Esophagus muscularis mucosa (tissue), 4 donors: Measurements from ENCODE around the gene PLSCR2. TPM values are rescaled to one million over a fixed set of nuclear protein-coding genes. Genes with fewer than 3 reads are reported as not detected.
"Not testable (repeated sequence)": the region's sequence is repeated elsewhere in the genome, so short reads cannot be mapped to it uniquely, and the experiment has no call there.

Experiments
- DNase-seq: peaks from one replicate; pipeline ENCODE4 v3.0.0-alpha.2; 2017; ENCODE audit errors: extremely low spot score
- H3K27ac ChIP-seq, 4 donors: fragments of 200-600 bp; sonication (generic); replicated peaks in 1 of 4; 1 replicate in 3 of 4; 2 replicates in 1 of 4; pipeline ENCODE4 v1.5.1; 2016 to 2019; ENCODE audit warnings: mild to moderate bottlenecking in 1 of 4
- H3K27me3 ChIP-seq, 4 donors: fragments of 200-600 bp; sonication (generic); one replicate each; pipeline versions ENCODE4 v1.5.1 to v1.6.0; 2016 to 2019
- H3K36me3 ChIP-seq, 4 donors: fragments of 200-600 bp; sonication (generic); one replicate each; pipeline ENCODE4 v1.5.1; 2016 to 2019
- H3K4me1 ChIP-seq, 4 donors: fragments of 200-600 bp; sonication (generic); one replicate each; pipeline ENCODE4 v1.5.1; 2016 to 2019
- H3K4me3 ChIP-seq, 4 donors: fragments of 200-600 bp; sonication (generic); 1 replicate in 2 of 4; 2 replicates in 2 of 4; pipeline ENCODE4 v1.5.1; 2016 to 2019; ENCODE audit warnings: mild to moderate bottlenecking in 4 of 4, moderate library complexity in 1 of 4
- H3K9me3 ChIP-seq, 4 donors: fragments of 200-600 bp; sonication (generic); 1 replicate in 3 of 4; 2 replicates in 1 of 4; pipeline ENCODE4 v1.5.1; 2016 to 2019
- CTCF ChIP-seq, 3 experiments: fragments of 200-600 bp in 2 of 3; fragments of 450-650 bp in 1 of 3; sonication (generic) in 2 of 3; IDR thresholded peaks; one replicate each; pipeline ENCODE4 v1.5.1; 2017 to 2019; ENCODE audit warnings: antibody characterized with exemption in 3 of 3, mild to moderate bottlenecking in 2 of 3, moderate library complexity in 1 of 3
- EP300 ChIP-seq: sonication (generic); formaldehyde crosslinking; IDR thresholded peaks from one replicate; pipeline ENCODE4 v1.6.1; 2017; ENCODE audit warnings: antibody characterized with exemption
- POLR2A ChIP-seq: fragments of 450-650 bp; IDR thresholded peaks from one replicate; pipeline ENCODE4 v1.6.1; 2017; ENCODE audit warnings: antibody characterized with exemption, moderate library complexity, mild to moderate bottlenecking, low read depth
- POLR2AphosphoS5 ChIP-seq, 2 donors: sonication (generic); formaldehyde crosslinking; IDR thresholded peaks; one replicate each; pipeline ENCODE4 v1.6.1; 2017; ENCODE audit warnings: antibody characterized with exemption in 2 of 2
- WGBS: methylation state at CpG from one replicate; pipeline ENCODE4 v1.1.5; 2018; 5-methylcytosine and 5-hydroxymethylcytosine counted together
- intact Hi-C: fragments of 100-400 bp; cut with DNase I; formaldehyde crosslinking; loops from one replicate; pipeline ENCODE4 v1.15.1; 2023
- total RNA-seq, 4 donors: library from RNA; depleted of rRNA; stranded (reverse); fragments of >200 nt; gene quantifications; one replicate each; pipeline versions ENCODE4 v1.1.0 to v1.2.1, GENCODE V29; 2016

PLSCR2 gene
- total RNA-seq, 4 donors from 2014 or later, result 0.69 TPM; not detected in 3

GRCh38 chr3:146454796-146455195 lies 14.6 kb downstream of the PLSCR2 start:
- no peak overlapping the region for H3K4me3 ChIP-seq
- DNase-seq, result no peak
- H3K36me3 ChIP-seq, result no peaks in the 10 kb centered on the region
- 88% methylated on average over 3 of the region's 3 CpGs for WGBS
- no peaks in the 10 kb centered on the region for H3K27me3 ChIP-seq
- H3K27ac ChIP-seq, result no peak overlapping the region
- no peaks in the 10 kb centered on the region for H3K9me3 ChIP-seq
- TF ChIP-seq CTCF (IDR thresholded peaks at IDR 0.05), result no peak
- no peak for TF ChIP-seq POLR2AphosphoS5 (IDR thresholded peaks at IDR 0.05)
- TF ChIP-seq EP300, result no peak
- TF ChIP-seq POLR2A, result no peak
- intact Hi-C loops, result no loop called here
- H3K4me1 ChIP-seq, result no peaks in the 10 kb centered on the region

- no peak overlapping the region for H3K4me3 ChIP-seq
- intact Hi-C loops, result no loop called here
- H3K4me1 ChIP-seq, result no peaks in the 10 kb centered on the region
- TF ChIP-seq POLR2AphosphoS5 (IDR thresholded peaks at IDR 0.05) (no peak), CTCF (IDR thresholded peaks at IDR 0.05) (no peak), EP300 (no peak), POLR2A (no peak)
- H3K27me3 ChIP-seq, result no peaks in the 10 kb centered on the region
- peaks cover 0 to 11% (median 0%) of the 10 kb centered on the region in 4 donors for H3K9me3 ChIP-seq
- no peak overlapping the region for H3K27ac ChIP-seq
- no peaks in the 10 kb centered on the region for H3K36me3 ChIP-seq
- no peak for DNase-seq
These were observed 19.7 kb downstream of the PLSCR2 start for GRCh38 chr3:146449613-146450012.

GRCh38 chr3:146449076-146449475 lies 20.3 kb downstream of the PLSCR2 start:
- 61% methylated on average over 1 of the region's 1 CpG for WGBS
- DNase-seq, result no peak
- no peak for TF ChIP-seq POLR2A
- no peak for TF ChIP-seq CTCF (IDR thresholded peaks at IDR 0.05)
- TF ChIP-seq EP300, result no peak
- no peak for TF ChIP-seq POLR2AphosphoS5 (IDR thresholded peaks at IDR 0.05)
- H3K27ac ChIP-seq, result no peak overlapping the region
- H3K36me3 ChIP-seq, result no peaks in the 10 kb centered on the region
- no peaks in the 10 kb centered on the region for H3K4me1 ChIP-seq
- H3K27me3 ChIP-seq, result no peaks in the 10 kb centered on the region
- peaks cover 0 to 11% (median 0%) of the 10 kb centered on the region in 4 donors for H3K9me3 ChIP-seq
- no peak overlapping the region for H3K4me3 ChIP-seq
- intact Hi-C loops, result no loop called here

DNA sequence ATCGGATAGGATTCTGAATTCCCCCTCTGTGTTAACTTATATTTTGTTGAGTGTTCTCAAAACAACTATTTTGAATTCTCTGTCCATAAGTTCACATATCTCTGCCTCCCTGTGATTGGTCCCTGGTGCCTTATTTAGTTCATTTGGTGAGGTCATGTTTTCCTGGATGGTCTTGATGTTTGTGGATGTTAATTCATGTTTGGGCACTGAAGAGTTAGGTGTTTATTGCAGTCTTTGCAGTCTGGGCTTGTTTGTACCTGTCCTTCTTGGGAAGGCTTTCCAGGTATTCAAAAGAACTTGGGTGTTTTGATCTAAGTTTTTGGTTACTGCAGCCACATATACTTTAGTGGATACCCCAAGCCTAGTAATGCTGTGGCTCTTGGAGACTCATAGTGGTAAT lies 23.3 kb downstream of the PLSCR2 start:
- intact Hi-C loops, result no loop called here
- WGBS, result 93% methylated on average over 1 of the region's 1 CpG
- no peaks in the 10 kb centered on the region for H3K4me1 ChIP-seq

DNA sequence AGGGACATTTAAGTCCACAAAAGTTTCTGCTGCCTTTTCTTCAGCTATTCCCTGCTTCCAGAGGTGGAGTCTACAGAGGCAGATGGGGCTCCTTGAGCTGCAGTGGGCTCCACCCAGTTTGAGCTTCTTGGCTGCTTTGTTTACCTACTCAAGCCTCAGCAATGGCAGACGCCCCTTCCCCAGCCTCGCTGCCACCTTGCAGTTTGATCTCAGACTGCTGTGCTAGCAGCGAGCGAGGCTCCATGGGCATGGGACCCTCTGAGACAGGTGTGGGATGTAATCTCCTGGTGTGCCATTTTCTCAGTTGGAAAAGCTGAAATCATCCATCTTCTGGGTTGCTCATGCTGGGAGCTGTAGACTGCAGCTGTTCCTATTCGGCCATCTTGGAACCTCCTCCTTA lies 29.1 kb downstream of the PLSCR2 start:
- H3K27me3 ChIP-seq, H3K36me3 ChIP-seq, H3K9me3 ChIP-seq, H3K27ac ChIP-seq, intact Hi-C loops, H3K4me1 ChIP-seq, H3K4me3 ChIP-seq, DNase-seq: not testable (repeated sequence)
- WGBS, result 93% methylated on average over 5 of the region's 5 CpGs

More for the DNA sequence above, 23.3 kb downstream of the PLSCR2 start:
- no peak for DNase-seq
- no peak overlapping the region for H3K4me3 ChIP-seq
- TF ChIP-seq POLR2A, result no peak
- no peak for TF ChIP-seq EP300
- no peak for TF ChIP-seq POLR2AphosphoS5 (IDR thresholded peaks at IDR 0.05)
- no peak for TF ChIP-seq CTCF (IDR thresholded peaks at IDR 0.05)
- no peak overlapping the region for H3K27ac ChIP-seq
- H3K27me3 ChIP-seq, result no peaks in the 10 kb centered on the region
- H3K9me3 ChIP-seq, result peaks cover 0 to 11% (median 0%) of the 10 kb centered on the region in 4 donors
- no peaks in the 10 kb centered on the region for H3K36me3 ChIP-seq
